ENCODE data around the gene BLOC1S4. TPM values are rescaled to one million over a fixed set of nuclear protein-coding genes. Genes with fewer than 3 reads are reported as not detected.

BLOC1S4 gene
- total and polyA plus RNA-seq, 2 experiments from 2014 or later = 23.9 to 35.2 TPM

- Histone ChIP-seq H3K36me3 (ENCODE audit: insufficient read depth) (no peaks in the 10 kb centered on the region), H3K4me2 (no peak overlapping the region), H3K27me3 (ENCODE audit: insufficient read depth) (no peaks in the 10 kb centered on the region), H3K4me3 (no peak overlapping the region), H3K27ac (ENCODE audit: low read depth) (no peak overlapping the region), H2AFZ (no peak overlapping the region), H4K20me1 (replicated peaks; ENCODE audit: insufficient read depth) (no peaks in the 10 kb centered on the region), H3F3A (replicated peaks; ENCODE audit: low read depth) (no peaks in the 10 kb centered on the region), H3K4me1 (ENCODE audit: insufficient read depth) (no peaks in the 10 kb centered on the region), H3K9me2 (ENCODE audit: insufficient read depth) (no peaks in the 10 kb centered on the region), H3K79me2 (replicated peaks; ENCODE audit: insufficient read depth) (no peaks in the 10 kb centered on the region)
- DNase-seq (ENCODE audit: low spot score) = no peak
- Mint-ChIP-seq H3K27ac (no peak overlapping the region), H3K27me3 (ENCODE audit: insufficient read depth, low read depth, poor library complexity) (no peaks in the 10 kb centered on the region), H3K9me3 (peaks cover 9% of the 10 kb centered on the region; the same call in 2 of the 3 replicates), H3K4me3 (no peak overlapping the region), H3K4me1 (no peaks in the 10 kb centered on the region), H3K36me3 (ENCODE audit: low read depth) (no peaks in the 10 kb centered on the region)
- TF ChIP-seq, protein P1, sequence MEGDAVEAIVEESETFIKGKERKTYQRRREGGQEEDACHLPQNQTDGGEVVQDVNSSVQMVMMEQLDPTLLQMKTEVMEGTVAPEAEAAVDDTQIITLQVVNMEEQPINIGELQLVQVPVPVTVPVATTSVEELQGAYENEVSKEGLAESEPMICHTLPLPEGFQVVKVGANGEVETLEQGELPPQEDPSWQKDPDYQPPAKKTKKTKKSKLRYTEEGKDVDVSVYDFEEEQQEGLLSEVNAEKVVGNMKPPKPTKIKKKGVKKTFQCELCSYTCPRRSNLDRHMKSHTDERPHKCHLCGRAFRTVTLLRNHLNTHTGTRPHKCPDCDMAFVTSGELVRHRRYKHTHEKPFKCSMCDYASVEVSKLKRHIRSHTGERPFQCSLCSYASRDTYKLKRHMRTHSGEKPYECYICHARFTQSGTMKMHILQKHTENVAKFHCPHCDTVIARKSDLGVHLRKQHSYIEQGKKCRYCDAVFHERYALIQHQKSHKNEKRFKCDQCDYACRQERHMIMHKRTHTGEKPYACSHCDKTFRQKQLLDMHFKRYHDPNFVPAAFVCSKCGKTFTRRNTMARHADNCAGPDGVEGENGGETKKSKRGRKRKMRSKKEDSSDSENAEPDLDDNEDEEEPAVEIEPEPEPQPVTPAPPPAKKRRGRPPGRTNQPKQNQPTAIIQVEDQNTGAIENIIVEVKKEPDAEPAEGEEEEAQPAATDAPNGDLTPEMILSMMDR (conservative IDR thresholded peaks at IDR 0.05; ENCODE audit: low read depth in 2 of 2) = peak in 1 of 2 experiments; percentile 40; a peak in 2 of 4 replicates
- TF ChIP-seq POLR2AphosphoS5 (IDR thresholded peaks at IDR 0.05; ENCODE audit: low read depth) (no peak), NANOG (IDR thresholded peaks at IDR 0.05; ENCODE audit: borderline replicate concordance) (no peak), EZH2 (IDR thresholded peaks at IDR 0.05; ENCODE audit: low read depth, unreplicated experiment) (no peak), ZNF331 (CRISPR knock-in tag; IDR thresholded peaks at IDR 0.05; ENCODE audit: low read depth) (no peak), EZH2phosphoT487 (IDR thresholded peaks at IDR 0.05; ENCODE audit: unreplicated experiment) (no peak)
- TF ChIP-seq, protein P2, sequence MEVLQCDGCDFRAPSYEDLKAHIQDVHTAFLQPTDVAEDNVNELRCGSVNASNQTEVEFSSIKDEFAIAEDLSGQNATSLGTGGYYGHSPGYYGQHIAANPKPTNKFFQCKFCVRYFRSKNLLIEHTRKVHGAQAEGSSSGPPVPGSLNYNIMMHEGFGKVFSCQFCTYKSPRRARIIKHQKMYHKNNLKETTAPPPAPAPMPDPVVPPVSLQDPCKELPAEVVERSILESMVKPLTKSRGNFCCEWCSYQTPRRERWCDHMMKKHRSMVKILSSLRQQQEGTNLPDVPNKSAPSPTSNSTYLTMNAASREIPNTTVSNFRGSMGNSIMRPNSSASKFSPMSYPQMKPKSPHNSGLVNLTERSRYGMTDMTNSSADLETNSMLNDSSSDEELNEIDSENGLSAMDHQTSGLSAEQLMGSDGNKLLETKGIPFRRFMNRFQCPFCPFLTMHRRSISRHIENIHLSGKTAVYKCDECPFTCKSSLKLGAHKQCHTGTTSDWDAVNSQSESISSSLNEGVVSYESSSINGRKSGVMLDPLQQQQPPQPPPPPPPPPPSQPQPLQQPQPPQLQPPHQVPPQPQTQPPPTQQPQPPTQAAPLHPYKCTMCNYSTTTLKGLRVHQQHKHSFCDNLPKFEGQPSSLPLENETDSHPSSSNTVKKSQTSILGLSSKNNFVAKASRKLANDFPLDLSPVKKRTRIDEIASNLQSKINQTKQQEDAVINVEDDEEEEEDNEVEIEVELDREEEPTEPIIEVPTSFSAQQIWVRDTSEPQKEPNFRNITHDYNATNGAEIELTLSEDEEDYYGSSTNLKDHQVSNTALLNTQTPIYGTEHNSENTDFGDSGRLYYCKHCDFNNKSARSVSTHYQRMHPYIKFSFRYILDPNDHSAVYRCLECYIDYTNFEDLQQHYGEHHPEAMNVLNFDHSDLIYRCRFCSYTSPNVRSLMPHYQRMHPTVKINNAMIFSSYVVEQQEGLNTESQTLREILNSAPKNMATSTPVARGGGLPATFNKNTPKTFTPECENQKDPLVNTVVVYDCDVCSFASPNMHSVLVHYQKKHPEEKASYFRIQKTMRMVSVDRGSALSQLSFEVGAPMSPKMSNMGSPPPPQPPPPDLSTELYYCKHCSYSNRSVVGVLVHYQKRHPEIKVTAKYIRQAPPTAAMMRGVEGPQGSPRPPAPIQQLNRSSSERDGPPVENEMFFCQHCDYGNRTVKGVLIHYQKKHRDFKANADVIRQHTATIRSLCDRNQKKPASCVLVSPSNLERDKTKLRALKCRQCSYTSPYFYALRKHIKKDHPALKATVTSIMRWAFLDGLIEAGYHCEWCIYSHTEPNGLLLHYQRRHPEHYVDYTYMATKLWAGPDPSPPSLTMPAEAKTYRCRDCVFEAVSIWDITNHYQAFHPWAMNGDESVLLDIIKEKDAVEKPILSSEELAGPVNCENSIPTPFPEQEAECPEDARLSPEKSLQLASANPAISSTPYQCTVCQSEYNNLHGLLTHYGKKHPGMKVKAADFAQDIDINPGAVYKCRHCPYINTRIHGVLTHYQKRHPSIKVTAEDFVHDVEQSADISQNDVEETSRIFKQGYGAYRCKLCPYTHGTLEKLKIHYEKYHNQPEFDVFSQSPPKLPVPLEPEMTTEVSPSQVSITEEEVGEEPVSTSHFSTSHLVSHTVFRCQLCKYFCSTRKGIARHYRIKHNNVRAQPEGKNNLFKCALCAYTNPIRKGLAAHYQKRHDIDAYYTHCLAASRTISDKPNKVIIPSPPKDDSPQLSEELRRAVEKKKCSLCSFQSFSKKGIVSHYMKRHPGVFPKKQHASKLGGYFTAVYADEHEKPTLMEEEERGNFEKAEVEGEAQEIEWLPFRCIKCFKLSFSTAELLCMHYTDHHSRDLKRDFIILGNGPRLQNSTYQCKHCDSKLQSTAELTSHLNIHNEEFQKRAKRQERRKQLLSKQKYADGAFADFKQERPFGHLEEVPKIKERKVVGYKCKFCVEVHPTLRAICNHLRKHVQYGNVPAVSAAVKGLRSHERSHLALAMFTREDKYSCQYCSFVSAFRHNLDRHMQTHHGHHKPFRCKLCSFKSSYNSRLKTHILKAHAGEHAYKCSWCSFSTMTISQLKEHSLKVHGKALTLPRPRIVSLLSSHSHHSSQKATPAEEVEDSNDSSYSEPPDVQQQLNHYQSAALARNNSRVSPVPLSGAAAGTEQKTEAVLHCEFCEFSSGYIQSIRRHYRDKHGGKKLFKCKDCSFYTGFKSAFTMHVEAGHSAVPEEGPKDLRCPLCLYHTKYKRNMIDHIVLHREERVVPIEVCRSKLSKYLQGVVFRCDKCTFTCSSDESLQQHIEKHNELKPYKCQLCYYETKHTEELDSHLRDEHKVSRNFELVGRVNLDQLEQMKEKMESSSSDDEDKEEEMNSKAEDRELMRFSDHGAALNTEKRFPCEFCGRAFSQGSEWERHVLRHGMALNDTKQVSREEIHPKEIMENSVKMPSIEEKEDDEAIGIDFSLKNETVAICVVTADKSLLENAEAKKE (CRISPR knock-in tag; IDR thresholded peaks at IDR 0.05) = no peak
- no peak for ATAC-seq
These were observed 27.0 kb downstream of the BLOC1S4 start for GRCh38 chr4:6742989-6743388.

Data from GM23338 (cell line).